Parathyroid adenoma (tissue), 2 donors: ENCODE results near the gene RLN3.

Experiments
- H2AFZ ChIP-seq: fragments of 300-600 bp; sonication (generic); one replicate; pipeline ENCODE4 v1.7.0; 2017; ENCODE audit warnings: antibody characterized with exemption, mild to moderate bottlenecking
- H3K27ac ChIP-seq: fragments of 300-600 bp; sonication (generic); one replicate; pipeline ENCODE4 v1.7.0; 2017
- H3K27me3 ChIP-seq: fragments of 300-600 bp; sonication (generic); one replicate; pipeline ENCODE4 v1.7.0; 2017; ENCODE audit warnings: low read length; ENCODE audit not compliant: control insufficient read depth, insufficient read depth
- H3K36me3 ChIP-seq: fragments of 300-600 bp; sonication (generic); one replicate; pipeline ENCODE4 v1.7.0; 2017; ENCODE audit warnings: low read length; ENCODE audit not compliant: control insufficient read depth, insufficient read depth
- H3K4me1 ChIP-seq: fragments of 300-600 bp; sonication (generic); one replicate; pipeline ENCODE4 v1.7.0; 2017; ENCODE audit warnings: control low read depth
- H3K4me2 ChIP-seq: fragments of 300-600 bp; sonication (generic); one replicate; pipeline ENCODE4 v1.7.0; 2017; ENCODE audit warnings: low read length
- H3K4me3 ChIP-seq: fragments of 300-600 bp; sonication (generic); one replicate; pipeline ENCODE4 v1.7.0; 2017; ENCODE audit warnings: low read depth, low read length
- H3K79me2 ChIP-seq: fragments of 300-600 bp; sonication (generic); one replicate; pipeline ENCODE4 v1.7.0; 2017; ENCODE audit warnings: control low read depth
- H3K9ac ChIP-seq: fragments of 300-600 bp; sonication (generic); one replicate; pipeline ENCODE4 v1.7.0; 2017; ENCODE audit warnings: mild to moderate bottlenecking
- H3K9me3 ChIP-seq: fragments of 300-600 bp; sonication (generic); one replicate; pipeline ENCODE4 v1.7.0; 2017; ENCODE audit warnings: low read length; ENCODE audit not compliant: control insufficient read depth
- CTCF ChIP-seq: fragments of 300-600 bp; sonication (generic); IDR thresholded peaks from one replicate; pipeline ENCODE4 v1.7.0; 2017; ENCODE audit warnings: antibody characterized with exemption, mild to moderate bottlenecking
- donor health status: primary hyperparathyroidism.

The RLN3 gene

GRCh38 chr19:13996928-13997630, 30.9 kb upstream of the RLN3 start:
- no peak overlapping the region for H3K4me2 ChIP-seq
- H3K27ac ChIP-seq, result no peak overlapping the region
- H3K27me3 ChIP-seq, result no peaks in the 10 kb centered on the region
- H3K9ac ChIP-seq, result no peak overlapping the region
- TF ChIP-seq CTCF, result no peak
- peaks cover 71% of the 10 kb centered on the region for H3K79me2 ChIP-seq
- no peaks in the 10 kb centered on the region for H3K9me3 ChIP-seq
- H3K4me3 ChIP-seq, result no peak overlapping the region
- no peaks in the 10 kb centered on the region for H3K36me3 ChIP-seq
- H2AFZ ChIP-seq, result no peak overlapping the region
- peaks cover 18% of the 10 kb centered on the region for H3K4me1 ChIP-seq

GRCh38 chr19:13997631-13997962, 30.4 kb upstream of the RLN3 start:
- no peak overlapping the region for H2AFZ ChIP-seq
- H3K9me3 ChIP-seq, result no peaks in the 10 kb centered on the region
- TF ChIP-seq CTCF, result no peak
- peaks cover 67% of the 10 kb centered on the region for H3K79me2 ChIP-seq
- H3K27ac ChIP-seq, result no peak overlapping the region
- H3K4me1 ChIP-seq, result peaks cover 23% of the 10 kb centered on the region
- H3K27me3 ChIP-seq, result no peaks in the 10 kb centered on the region
- no peak overlapping the region for H3K4me2 ChIP-seq
- H3K36me3 ChIP-seq, result no peaks in the 10 kb centered on the region
- no peak overlapping the region for H3K4me3 ChIP-seq
- no peak overlapping the region for H3K9ac ChIP-seq

GRCh38 chr19:13998426-13998825, 29.5 kb upstream of the RLN3 start:
- Histone ChIP-seq H3K27ac (no peak overlapping the region), H3K79me2 (peaks cover 59% of the 10 kb centered on the region), H3K27me3 (no peaks in the 10 kb centered on the region), H3K4me2 (no peak overlapping the region), H2AFZ (no peak overlapping the region), H3K36me3 (no peaks in the 10 kb centered on the region), H3K4me1 (peaks cover 31% of the 10 kb centered on the region), H3K9me3 (no peaks in the 10 kb centered on the region), H3K9ac (no peak overlapping the region), H3K4me3 (no peak overlapping the region)
- TF ChIP-seq CTCF, result no peak

GRCh38 chr19:13999085-13999484, 28.9 kb upstream of the RLN3 start:
- H3K4me2 ChIP-seq, result no peak overlapping the region
- no peak overlapping the region for H3K9ac ChIP-seq
- H3K79me2 ChIP-seq, result peaks cover 57% of the 10 kb centered on the region
- no peaks in the 10 kb centered on the region for H3K36me3 ChIP-seq
- no peaks in the 10 kb centered on the region for H3K27me3 ChIP-seq
- H3K27ac ChIP-seq, result no peak overlapping the region
- no peaks in the 10 kb centered on the region for H3K9me3 ChIP-seq
- H3K4me3 ChIP-seq, result no peak overlapping the region
- TF ChIP-seq CTCF, result no peak
- H2AFZ ChIP-seq, result no peak overlapping the region
- peaks cover 38% of the 10 kb centered on the region for H3K4me1 ChIP-seq

DNA sequence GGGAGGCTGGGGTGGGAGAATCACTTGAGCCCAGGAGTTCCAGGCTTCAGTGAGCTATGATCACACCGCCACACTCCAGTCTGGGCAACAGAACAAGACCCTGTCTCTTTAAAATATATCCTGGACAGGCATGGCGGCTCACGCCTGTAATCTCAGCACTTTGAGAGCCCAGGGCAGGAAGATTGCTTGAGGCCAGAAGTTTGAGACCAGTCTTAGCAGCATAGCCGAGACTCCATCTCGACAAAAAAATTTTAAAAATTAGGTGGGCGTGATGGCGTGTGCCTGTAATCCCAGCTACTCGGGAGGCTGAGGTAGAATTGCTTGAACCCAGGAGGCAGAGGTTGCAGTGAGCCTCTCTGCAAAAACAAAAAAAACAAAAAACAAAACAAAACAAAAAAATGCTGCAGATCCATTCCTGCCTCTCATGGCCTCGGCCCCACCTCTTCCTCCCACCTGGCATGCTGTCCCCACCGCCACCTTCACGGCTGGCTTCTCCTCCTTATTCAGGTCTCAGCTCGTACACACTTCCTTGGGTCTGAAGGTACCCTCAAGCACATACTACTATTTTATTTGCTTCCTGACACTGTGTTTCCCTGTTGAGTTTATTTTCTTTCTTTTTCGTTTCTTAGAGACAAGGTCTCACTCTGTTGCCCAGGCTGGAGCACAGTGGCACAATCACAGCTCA, 27.1 kb upstream of the RLN3 start:
- no peaks in the 10 kb centered on the region for H3K27me3 ChIP-seq
- H3K9ac ChIP-seq, result no peak overlapping the region
- TF ChIP-seq CTCF, result no peak
- H3K4me2 ChIP-seq, result no peak overlapping the region
- no peak overlapping the region for H2AFZ ChIP-seq
- H3K36me3 ChIP-seq, result no peaks in the 10 kb centered on the region
- no peak overlapping the region for H3K4me3 ChIP-seq
- H3K79me2 ChIP-seq, result peaks cover 47% of the 10 kb centered on the region
- peaks cover 44% of the 10 kb centered on the region for H3K4me1 ChIP-seq
- H3K9me3 ChIP-seq, result no peaks in the 10 kb centered on the region
- H3K27ac ChIP-seq, result peak overlapping the region; percentile 92
